ENCODE measurements around the gene HBM.
"Not testable (repeated sequence)": the region's sequence is repeated elsewhere in the genome, so short reads cannot be mapped to it uniquely, and the experiment has no call there.

Gene HBM, protein sequence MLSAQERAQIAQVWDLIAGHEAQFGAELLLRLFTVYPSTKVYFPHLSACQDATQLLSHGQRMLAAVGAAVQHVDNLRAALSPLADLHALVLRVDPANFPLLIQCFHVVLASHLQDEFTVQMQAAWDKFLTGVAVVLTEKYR

DNA sequence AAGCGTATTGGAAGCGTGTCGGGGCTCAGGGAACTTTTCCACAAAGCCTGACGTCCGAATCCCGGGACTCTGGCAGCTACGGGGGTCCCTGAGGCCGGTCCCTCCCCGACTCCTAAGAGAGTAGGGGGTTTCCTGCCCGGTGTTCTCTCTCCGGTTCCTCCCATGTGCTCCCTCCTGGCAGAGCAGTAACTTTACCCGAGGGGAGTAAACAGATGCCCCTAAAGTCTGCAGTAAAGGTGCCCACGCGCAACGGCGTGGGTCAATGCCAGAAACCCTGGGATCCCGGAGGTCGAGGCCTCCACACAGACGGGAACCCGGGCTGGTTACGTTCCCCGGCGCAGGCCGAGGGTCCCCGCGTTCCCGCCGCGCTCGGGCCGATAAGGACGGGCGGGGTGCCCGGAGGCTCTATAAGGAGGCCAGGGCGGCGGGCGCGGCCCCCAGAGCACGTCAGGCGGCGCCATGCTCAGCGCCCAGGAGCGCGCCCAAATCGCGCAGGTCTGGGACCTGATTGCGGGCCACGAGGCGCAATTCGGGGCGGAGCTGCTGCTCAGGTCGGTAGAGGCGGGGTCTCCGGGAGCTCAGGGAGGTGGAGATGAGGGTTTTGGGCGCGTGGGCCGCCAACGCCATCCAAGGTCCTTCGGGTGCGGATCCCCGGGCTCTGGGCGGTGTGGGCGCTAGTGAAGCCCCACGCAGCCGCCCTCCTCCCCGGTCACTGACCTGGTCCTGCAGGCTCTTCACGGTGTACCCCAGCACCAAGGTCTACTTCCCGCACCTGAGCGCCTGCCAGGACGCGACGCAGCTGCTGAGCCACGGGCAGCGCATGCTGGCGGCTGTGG is at the start of gene HBM:
Gene HBM (plus strand): TSS at position 440 of the 836 bp plus-strand sequence. CDS start 20 bp downstream, at position 460.
- no peak for FAIRE-seq
- DNase-seq (ENCODE audit: insufficient read length, low spot score), result no peak

DNA sequence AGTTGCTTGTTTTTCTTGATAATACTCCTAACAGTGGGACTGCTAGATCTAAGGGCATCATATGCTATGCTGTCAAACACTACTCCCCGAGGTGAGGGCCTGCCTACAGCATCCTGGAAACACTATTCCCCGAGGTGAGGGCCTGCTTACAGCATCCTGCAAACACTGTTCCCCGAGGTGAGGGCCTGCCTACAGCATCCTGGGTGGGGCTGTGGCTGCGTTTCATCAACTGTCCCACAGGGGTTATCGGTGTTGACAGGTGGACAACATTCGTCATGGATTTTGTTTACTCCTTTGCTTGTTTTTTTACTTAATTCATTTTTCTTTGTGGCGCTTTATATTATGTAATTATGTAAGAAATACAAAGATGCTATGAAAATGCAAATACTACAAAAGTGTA is 49.8 kb upstream of the HBM start:
- DNase-seq (ENCODE audit: insufficient read length, low spot score) (no peak), FAIRE-seq (no peak)

DNA sequence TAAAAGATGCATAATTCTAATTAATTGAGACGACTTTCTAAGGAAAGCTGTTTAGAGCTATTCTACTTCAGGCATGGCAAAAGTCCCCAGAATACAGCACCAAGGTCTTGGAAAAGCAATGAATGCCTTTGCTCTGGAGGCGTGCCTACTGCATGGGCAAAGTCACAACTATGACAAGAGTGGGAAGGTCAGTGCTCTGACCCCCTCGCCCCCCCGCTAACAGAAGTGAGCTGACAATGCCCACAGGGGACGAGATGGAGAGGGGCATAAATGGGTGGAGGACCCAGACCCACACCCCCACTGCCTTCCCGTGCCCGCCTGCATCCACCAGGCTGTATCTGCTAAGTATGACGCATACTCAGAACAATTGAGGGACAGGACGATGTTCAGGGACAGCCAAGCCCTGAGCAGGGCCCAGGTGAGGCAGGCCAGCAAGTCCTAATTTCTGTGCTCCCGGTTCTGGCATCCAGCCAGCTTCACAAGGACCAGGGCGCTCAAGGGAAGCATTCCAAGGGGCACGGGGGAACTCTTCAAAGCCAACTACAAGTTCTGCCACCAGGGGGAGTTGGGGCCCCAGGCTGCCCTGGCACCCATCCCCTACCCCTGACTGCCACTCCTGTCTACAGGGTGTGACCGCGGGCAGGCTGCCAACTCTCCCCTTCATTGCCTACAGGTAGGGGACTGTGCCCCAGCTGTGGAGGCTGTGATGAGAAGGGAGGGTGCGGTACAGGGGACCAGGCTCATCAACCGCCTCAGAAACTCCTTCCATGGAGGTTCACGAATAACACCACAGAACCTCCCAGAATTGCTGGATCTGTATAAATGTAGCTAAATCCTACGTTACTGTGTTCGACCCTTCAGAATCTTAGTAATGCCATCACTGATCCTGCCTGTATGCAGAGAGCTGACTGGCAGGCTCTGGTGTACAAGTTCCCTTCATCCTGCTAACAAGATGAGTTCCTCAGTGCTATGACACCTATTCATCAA is 48.1 kb upstream of the HBM start:
- no peak for FAIRE-seq

GRCh38 chr16:118857-119256 is 46.9 kb upstream of the HBM start:
- DNase-seq (ENCODE audit: insufficient read length, low spot score) (no peak), FAIRE-seq (no peak)

More for the DNA sequence above, 48.1 kb upstream of the HBM start:
- DNase-seq (ENCODE audit: insufficient read length, low spot score), result peak; percentile 71

DNA sequence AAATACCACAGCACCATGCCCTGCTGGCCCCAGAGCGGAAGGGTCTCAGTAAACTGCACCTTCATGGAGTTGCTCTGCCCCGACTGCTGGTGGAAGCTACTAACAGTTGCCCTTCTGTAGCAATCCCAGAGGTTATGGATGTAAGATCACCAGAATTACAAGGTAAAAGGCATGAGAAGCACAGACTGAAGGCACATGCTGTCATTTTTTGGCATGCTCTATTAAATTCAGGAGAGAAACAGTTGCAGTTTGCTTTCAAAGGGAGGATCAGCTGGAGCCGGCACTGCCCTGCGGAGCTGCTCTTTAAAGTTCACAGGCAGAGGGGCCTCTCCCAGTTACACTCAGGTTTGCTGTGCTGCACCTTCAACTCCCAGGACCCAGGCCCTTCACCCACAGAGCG is 46.5 kb upstream of the HBM start:
- no peak for FAIRE-seq

GRCh38 chr16:119835-120491 is 45.8 kb upstream of the HBM start:
- no peak for FAIRE-seq
- no peak for DNase-seq (ENCODE audit: insufficient read length, low spot score)

More for the DNA sequence above, 46.5 kb upstream of the HBM start:
- DNase-seq (ENCODE audit: insufficient read length, low spot score), result no peak

DNA sequence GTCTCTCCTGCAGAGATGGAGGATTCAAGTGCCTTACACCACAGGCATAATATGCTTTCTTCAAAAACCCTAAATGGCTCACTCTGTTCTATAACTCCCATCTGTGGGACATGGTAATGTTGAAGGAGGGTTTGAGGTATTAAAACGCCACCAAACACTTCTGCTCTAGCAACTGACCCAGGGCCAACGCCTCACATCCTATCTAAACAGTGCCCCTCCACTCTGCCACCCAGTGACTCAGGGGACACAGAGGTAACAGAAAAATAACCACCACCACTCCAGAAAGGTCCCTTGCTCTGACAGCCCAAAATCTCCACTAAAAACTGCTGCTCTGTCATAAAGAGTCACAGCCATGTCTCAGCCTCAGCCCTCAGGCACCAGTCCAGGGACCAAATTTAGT is 45.0 kb upstream of the HBM start:
- FAIRE-seq (no peak), DNase-seq (ENCODE audit: insufficient read length, low spot score) (no peak)

GRCh38 chr16:122361-122760 is 43.4 kb upstream of the HBM start:
- no peak for DNase-seq (ENCODE audit: insufficient read length, low spot score)
- FAIRE-seq, result no peak

DNA sequence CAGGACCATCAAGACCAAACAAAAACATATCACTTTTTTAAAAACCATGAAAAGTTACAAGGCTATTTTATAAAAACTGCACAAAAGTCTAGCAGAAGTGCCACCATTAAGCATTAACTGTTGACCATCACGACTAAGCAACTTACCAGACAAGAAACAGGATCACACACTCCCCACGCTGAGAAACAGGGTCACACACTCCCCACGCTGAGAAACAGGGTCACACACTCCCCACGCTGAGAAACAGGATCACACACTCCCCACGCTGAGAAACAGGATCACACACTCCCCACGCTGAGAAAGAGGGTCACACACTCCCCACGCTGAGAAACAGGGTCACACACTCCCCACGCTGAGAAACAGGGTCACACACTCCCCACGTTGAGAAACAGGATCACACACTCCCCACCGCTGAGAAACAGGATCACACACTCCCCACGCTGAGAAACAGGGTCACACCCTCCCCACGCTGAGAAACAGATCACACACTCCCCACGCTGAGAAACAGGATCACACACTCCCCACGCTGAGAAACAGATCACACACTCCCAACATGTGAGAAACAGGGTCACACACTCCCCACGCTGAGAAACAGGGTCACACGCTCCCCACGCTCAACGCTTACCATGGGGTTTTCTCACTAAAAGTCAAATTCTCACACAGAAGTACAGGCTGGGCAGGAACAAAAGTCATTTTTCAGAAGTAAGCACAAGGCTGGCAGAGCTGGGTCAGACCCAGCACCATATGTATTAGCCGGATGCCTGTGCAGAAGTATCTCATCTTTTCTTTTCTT is 42.0 kb upstream of the HBM start:
- not testable (repeated sequence) for FAIRE-seq; DNase-seq (ENCODE audit: insufficient read length, low spot score)

DNA sequence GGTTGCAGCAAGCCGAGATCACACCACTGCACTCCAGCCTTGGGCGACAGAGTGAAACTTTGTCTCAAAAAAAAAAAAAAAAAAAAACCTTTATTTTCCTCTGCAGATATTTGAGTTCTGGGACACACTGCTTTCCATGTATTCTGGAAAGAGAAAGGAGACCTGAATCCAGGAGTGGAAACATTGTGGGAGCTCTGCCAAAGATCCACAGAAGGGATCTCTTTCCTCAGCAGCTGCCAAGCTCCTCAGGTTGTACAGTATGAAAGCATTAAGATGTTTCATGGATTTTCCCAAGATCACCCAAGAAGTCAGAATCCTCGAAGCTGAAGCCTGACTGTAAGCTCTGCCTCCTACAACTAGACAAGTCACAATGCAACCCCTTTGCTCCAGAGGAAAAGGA is 40.8 kb upstream of the HBM start:
- DNase-seq (ENCODE audit: insufficient read length, low spot score) (no peak), FAIRE-seq (no peak)

DNA sequence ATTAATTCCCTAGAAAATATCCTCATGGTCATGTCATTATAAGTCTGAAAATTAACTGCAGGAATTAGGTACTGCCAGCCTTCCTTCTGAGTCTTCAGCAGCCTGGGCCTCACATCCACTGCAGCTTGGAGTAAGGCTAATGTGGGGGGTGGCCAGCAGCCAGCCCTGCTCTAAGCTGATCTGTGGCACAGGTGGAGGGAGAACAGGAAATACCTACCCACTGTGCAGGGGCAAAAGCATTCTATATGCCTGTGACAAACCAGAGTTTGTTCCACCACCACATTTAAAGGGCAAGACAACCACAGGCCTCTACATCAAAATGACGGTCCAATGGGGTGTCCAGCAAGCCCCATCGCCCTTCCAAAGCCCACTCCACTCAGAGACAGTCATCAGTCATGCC is 36.7 kb upstream of the HBM start:
- no peak for FAIRE-seq
- no peak for DNase-seq (ENCODE audit: insufficient read length, low spot score)

DNA sequence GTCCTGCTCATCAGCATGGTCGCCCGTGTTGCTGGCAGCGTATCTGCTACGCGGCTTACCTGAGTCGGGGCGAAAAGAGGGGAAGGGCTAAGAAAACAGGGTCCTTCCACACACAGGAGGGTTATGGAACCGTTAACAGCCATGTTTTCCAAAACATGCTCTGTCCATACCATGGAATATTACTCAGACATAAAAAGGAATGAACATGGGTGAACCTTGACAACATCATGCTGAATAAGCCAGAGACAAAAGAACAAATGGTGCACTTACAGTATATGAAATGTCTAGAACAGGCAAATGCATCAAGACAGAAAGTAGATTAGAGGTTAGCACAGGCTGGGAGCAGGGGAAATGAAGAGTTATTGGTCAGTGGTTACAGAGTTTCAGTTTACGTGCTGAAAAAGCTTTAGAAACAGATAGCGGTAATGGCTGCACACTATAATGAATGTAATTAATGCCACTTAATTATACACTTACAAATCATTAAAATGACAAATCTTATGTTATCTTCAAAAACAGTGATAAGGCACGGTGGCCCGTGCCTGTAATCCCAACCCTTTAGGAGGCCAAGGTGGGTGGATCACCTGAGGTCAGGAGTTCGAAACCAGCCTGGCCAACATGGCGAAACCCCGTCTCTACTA is 35.1 kb upstream of the HBM start:
- DNase-seq (ENCODE audit: insufficient read length, low spot score) (no peak), FAIRE-seq (no peak)

DNA sequence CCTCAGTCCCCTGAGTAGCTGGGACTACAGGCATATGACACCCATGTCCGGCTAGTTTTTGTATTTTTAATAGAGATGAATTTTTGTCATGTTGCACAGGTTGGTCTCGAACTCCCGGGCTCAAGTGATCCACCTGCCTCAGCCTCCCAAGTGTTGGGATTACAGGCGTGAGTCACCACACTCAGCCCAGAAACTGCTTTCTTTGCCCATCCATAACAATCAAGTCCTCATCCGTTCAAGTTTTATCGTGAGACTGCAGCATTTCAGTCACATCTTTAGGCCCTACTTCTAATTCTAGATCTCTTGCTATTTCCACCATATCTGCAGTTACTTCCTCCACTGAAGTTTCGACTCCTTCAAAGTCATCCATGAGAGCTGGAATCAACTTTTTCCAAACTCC is 33.7 kb upstream of the HBM start:
- no peak for FAIRE-seq
- DNase-seq (ENCODE audit: insufficient read length, low spot score), result no peak

DNA sequence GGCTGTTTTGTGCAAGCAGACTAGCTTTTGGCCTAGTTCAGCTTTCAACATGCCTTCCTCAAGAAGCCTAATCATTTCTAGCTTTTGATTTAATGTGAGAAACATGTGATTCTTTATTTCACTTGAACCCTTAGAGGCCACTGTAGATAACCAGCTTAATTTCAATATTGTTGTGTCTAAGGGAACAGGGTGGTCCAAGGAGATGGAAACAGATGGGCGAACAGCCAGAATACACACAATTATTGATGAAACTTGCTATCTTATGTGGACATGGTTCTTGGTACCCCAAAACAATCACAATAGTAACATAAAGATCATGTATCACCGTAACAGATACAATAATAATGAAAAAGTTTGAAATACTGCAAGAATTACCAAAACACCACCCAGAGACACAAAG is 32.1 kb upstream of the HBM start:
- DNase-seq (ENCODE audit: insufficient read length, low spot score) (no peak), FAIRE-seq (no peak)

DNA sequence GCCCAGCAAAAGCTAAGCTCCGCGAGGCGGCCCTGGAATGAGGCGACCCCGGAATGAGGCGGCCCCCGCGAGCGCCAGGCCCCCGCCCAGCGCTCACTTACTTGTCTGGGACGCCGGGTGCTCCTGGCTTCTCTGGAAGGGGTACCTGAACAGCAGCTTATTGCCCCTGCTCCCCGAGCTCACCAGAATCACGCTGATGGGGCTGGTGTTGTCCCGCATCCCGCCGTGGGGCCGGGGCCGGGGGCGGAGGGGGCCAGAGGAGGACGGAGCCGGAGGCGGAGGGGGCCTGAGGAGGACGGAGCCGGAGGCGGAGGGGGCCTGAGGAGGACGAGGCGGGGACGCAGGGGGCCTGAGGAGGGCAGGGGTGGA is 27.7 kb upstream of the HBM start:
- DNase-seq (ENCODE audit: insufficient read length, low spot score) (no peak), FAIRE-seq (no peak)

DNA sequence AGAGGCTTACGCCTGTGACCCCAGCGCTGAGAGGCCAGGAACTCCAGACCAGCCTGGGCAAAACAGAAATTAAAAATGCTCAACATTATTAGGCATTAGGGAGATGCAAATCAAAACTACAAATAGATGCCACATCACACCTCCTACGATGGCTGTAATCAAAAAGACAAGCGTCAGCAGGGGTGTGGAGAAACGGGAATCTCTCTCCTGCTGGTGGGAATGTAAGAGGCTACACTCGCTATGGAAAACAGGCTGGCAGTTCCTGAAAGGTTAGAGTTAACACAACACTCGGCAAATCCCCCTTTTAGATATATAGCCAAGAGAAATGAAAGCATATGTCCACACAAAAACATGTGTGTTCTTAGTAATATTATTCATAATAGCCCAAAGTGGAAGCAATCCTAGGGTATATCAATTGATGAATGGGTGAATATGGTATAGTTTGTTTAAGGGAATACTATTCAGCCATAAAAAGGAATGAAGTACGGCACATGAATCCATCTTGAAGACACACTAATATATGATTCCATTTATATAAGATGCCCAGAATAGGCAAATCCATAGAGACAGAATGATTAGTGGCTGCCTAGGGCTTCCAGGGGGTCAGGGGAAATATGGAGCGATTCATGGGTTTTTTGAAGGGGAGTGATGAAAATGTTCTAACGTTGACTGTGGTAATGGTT is 25.5 kb upstream of the HBM start:
- DNase-seq (ENCODE audit: insufficient read length, low spot score) (no peak), FAIRE-seq (no peak)

DNA sequence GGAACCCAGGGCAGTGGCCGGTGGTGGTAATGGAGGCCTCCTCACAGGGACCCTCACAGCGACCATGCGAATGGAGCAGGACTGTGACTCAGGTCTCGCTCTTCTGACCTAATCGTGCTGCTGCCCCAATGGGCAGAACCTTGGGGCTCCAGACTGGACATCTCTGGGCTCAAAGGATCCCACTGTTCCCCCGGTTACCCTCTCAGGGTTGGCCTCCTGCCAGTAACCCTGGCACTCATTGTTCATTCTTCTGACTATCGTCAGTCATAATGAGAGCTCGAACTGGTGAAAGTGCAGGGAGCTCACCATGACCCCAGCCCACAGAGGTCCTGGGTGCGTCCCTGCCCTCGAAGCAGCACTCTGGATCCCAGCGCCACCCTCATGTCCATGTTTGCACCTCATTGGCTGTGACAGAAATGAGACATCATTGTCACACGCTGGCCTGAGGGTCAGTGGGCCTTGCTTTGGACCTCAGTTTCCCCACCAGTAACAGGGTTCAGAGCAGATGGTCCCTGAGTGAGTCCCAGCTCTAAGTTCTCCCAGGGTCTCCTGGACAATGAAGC is 23.3 kb upstream of the HBM start:
- DNase-seq (ENCODE audit: insufficient read length, low spot score) (no peak), FAIRE-seq (no peak)

DNA sequence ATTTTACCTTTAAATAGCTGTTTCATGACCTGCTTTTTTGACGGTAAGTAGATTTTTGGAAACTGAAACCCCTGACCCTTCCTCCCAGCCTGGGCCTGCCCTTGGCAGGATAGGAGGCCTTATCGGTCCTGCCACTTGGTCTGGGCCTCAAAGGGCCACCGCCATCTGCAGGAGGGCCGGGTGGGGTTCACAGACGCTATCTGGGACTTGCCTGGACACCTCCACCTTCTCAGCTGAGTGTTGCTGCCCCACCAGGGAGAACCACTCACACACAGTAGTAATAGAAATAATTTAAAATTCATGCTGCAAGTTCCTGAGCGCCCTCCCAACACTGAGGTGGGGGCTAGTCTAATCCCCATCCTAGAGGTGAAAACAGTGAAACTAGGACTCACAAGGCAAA is 22.7 kb upstream of the HBM start:
- FAIRE-seq (no peak), DNase-seq (ENCODE audit: insufficient read length, low spot score) (no peak)

GRCh38 chr16:143456-143855 is 22.3 kb upstream of the HBM start:
- FAIRE-seq (no peak), DNase-seq (ENCODE audit: insufficient read length, low spot score) (no peak)
